GM18526 (cell line): Measurements from ENCODE around the gene HNRNPDL.

ENCODE experiments used
- POLR2A ChIP-seq: IDR thresholded peaks from 3 replicates; pipeline ENCODE4 v1.6.1; 2011; ENCODE audit not compliant: insufficient read length; ENCODE audit errors: extremely low read depth

HNRNPDL gene

GRCh38 chr4:82430193-82430963 is at the start of gene HNRNPDL, which contains the start of gene ENOPH1:
Gene HNRNPDL, minus strand, starts transcription at chr4:82430462. Its CDS starts 772 bp downstream, at chr4:82429690.
Gene ENOPH1, plus strand, starts transcription at chr4:82430590. Its CDS starts 240 bp downstream, at chr4:82430830.
- peak; percentile 64 for TF ChIP-seq POLR2A

- no peak for TF ChIP-seq POLR2A
Measured at GRCh38 chr4:82479562-82479961, 49.3 kb upstream of the HNRNPDL start.

- TF ChIP-seq POLR2A: no peak
Measured at GRCh38 chr4:82473621-82474164, 43.4 kb upstream of the HNRNPDL start.

- no peak for TF ChIP-seq POLR2A
Measured at GRCh38 chr4:82469791-82470345, 39.6 kb upstream of the HNRNPDL start.

- TF ChIP-seq POLR2A: no peak
Measured at GRCh38 chr4:82467471-82467870, 37.2 kb upstream of the HNRNPDL start.

- TF ChIP-seq POLR2A: no peak
Measured at GRCh38 chr4:82463221-82463620, 33.0 kb upstream of the HNRNPDL start.

GRCh38 chr4:82462415-82462831 is 32.2 kb upstream of the HNRNPDL start:
- TF ChIP-seq POLR2A: no peak

GRCh38 chr4:82461710-82462109 is 31.4 kb upstream of the HNRNPDL start:
- no peak for TF ChIP-seq POLR2A

- no peak for TF ChIP-seq POLR2A
Measured at GRCh38 chr4:82458729-82459128, 28.5 kb upstream of the HNRNPDL start.

- no peak for TF ChIP-seq POLR2A
Measured at GRCh38 chr4:82457266-82457665, 27.0 kb upstream of the HNRNPDL start.

- no peak for TF ChIP-seq POLR2A
Measured at GRCh38 chr4:82452026-82452425, 21.8 kb upstream of the HNRNPDL start.

- TF ChIP-seq POLR2A: no peak
Measured at GRCh38 chr4:82450966-82451755, 20.9 kb upstream of the HNRNPDL start.

GRCh38 chr4:82447886-82448285 is 17.6 kb upstream of the HNRNPDL start:
- no peak for TF ChIP-seq POLR2A

GRCh38 chr4:82439088-82439487 is 8.8 kb upstream of the HNRNPDL start:
- no peak for TF ChIP-seq POLR2A

GRCh38 chr4:82437285-82438005 is 7.2 kb upstream of the HNRNPDL start:
- no peak for TF ChIP-seq POLR2A

- TF ChIP-seq POLR2A: no peak
Measured at GRCh38 chr4:82436780-82437179, 6.5 kb upstream of the HNRNPDL start.

GRCh38 chr4:82436130-82436529 is 5.9 kb upstream of the HNRNPDL start:
- TF ChIP-seq POLR2A: no peak
